Forelimb muscle (tissue), 1 donor: ENCODE measurements around the gene FBXO7. TPM values are rescaled to one million over a fixed set of nuclear protein-coding genes. Genes with fewer than 3 reads are reported as not detected.

Source experiments
- DNase-seq: peaks from one replicate; pipeline ENCODE4 v3.0.0-alpha.2; 2013; ENCODE audit warnings: low read depth
- polyA plus RNA-seq: library from polyadenylated mRNA; unstranded; fragments of 120-200 nt; gene quantifications from one replicate; pipeline ENCODE4 v1.2.1, GENCODE V29; 2013; ENCODE audit not compliant: insufficient read length

Gene FBXO7
- polyA plus RNA-seq, 1 donor = 56.1 TPM

DNA sequence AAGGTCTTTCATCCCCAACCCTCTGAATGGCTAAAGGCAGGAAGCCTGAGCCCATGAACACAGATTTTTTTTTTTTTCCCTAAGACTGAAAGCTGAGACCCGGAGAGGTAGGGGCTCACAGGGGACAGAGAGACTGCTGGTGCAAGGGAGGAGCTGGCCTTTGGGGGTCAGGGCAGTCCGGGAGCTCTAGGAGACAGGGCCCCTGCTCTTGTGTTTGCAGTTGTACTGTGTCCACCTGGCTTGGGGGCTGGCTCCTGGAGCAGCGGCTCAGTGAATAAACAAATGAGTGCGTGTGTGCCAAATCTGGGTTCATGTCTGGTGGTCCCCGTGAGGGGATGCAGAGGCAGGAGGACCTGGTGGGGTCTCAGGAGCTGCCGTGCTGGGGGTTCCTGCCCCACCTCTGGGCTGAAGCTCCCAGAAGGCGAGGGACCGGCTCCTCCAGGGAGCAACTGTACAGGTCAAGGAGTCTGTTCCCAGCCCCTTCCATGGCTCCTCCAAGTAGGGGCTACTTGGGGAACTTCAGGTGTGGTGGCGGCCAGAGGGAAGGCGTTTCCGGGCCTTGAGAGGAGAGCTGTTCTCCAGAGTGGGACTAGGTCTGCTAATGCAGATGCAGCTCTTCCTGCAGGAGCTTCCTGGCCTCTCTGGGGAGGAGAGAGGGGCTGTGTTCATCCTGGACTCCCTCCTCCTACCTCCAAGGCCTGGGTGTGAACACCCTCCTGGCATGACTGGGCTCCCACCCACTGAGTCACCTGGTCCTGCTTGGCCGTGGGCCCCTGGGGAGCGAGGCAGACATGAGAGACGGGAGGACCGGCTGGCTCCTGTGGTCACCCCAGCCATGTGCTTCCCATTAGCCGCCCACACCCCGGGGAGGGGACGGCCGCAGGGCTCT, 57.6 kb downstream of the FBXO7 start:
- no peak for DNase-seq

DNA sequence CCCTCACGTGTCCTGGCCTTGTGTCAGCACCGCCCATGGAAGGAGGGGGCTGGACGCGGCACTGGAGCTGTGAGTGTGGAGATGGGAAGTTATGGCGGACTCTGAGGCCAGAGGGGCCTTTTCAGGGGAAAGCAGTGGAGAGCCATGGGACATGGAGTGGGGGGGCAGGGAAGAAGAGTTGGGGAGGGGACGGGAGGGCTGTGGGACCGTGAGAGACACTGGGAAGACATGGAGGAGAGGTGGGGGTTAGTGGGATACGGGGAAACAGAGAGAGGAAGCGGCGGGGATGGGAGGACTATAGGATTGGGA, 58.2 kb downstream of the FBXO7 start:
- no peak for DNase-seq

DNA sequence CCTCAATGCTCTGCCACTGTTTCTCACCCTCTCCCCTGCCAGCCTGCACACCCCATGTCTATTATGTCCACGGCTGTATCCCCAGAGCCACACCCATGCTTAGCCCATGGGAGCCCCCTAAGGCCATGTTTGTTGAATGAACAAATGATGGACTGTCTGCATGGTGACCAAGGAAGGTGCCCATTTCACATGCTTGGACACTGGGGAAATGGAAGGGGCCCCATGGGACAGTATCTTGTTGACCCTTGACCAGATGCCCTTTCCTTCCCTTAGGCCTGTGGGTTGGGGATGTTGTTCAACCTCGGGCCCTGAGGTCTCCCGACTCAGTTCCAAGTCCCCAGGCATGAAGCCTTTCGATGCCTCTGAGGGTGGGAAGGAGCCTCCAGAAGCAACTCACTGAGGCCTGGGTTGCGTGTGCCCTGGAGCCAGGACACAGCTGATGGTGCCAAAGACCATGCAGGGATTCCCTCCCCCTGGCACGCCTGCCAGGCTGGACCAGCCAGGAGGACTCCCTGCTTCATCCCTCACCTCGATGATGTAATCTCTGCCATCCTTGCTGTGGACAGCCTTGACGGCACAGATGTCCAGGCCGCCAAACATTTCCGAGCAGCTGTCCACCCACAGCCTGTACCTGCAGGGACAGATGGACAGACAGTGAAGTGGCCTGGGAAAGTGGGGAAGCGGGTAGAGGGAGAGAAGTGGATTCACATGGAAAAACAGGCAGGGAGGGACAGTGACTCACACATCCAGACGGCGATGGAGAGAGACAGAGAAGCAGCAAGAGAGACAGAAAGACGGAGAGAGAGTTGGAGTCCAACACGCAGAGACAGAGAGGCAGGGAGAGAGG, 58.9 kb downstream of the FBXO7 start:
- DNase-seq = no peak

DNA sequence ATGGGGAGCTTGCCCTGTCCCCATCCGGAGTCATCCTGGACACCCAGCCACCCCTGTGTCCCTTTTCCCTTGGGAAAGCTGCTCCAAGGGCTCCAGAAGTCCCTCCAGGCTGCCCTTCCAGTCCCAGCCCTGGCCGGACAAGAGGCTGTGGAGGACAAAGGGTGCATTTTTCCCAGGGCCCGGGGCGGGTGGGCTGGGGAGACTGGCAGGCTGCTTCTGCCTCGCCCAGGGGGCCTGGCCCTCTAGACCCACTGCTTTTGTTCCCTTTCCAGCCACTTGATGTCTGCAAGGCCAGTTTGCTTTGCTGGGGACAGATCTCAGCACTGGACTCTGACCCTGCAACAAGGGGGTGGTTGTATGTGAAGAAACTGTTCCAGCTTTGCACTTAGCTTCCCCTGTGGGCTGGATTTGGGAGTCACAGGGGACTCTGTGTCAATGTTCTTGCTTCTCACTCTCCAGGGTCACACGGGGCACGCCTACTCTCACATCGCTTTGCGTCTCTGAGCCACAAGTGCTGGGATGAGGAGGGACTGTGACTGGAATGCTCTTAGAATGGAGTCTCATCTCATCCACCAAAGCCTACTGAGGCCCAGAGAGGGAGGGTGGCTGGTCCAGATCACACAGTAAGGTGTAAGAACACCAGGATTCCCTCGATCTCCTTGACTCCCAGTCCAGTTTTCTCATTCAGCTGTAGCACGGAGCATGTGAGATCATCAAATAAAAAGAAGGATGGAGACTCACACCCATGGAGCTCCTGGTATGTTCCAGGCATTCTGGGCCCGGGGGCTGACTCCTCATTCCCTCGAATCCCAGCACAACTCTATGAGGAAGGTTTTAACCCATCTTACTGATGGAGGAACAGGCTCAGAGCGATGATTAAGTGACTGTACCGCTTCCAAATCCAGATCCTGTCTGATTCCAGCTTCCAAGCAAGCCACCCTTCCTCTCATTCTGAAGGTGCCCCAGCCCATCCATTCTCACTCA, 59.9 kb downstream of the FBXO7 start:
- DNase-seq = no peak

DNA sequence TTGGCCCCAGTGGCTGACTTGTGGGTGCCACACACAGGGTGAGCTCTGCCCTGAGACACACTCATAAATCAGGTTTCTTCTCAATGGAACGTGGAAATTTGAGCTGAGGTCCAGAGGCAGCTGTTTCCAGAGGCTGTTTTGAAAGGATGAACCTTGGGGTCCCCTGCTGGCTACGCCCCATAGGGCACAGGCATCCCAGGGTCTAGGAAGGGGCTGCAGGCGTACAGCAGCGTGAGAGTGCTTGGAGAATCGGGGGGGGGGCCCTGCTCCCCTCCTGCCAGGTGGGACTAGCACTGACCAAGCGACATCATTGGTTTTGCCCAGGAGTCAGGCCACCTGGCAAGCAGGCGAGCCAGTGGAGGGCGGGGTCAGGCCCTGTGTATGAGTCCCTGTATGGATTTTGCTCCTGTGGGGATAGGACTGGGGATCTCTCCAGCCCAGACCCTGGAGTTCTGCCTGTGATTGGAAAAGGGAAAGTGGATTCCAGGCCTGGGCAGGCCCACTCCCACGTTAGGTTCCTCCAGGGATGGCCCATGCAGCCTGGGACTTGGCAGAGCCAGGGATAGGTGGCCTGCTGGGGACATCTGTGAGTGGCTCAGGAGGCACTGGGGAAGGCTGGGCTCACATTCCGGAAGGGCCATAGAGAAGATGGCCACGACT, 61.0 kb downstream of the FBXO7 start:
- DNase-seq = no peak

DNA sequence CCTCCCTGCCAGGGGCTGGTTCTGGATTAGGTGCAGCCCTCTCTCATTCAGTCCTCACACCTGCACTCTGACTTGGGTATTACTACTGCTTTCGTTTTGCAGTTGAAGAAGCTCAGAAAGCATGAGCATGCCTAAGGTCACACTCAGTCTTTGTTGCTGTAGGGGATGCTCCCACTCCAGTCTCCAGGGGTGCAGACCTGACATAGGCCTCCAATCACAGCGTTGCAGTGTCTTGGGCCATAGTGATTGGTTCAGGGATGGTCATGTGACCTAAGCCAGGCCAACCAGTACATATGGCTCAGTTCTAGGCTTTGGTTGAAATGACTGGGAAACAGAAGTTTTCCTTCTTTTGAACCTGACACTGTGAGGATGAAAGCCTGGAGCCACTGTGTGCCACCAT, 61.7 kb downstream of the FBXO7 start:
- DNase-seq = no peak

DNA sequence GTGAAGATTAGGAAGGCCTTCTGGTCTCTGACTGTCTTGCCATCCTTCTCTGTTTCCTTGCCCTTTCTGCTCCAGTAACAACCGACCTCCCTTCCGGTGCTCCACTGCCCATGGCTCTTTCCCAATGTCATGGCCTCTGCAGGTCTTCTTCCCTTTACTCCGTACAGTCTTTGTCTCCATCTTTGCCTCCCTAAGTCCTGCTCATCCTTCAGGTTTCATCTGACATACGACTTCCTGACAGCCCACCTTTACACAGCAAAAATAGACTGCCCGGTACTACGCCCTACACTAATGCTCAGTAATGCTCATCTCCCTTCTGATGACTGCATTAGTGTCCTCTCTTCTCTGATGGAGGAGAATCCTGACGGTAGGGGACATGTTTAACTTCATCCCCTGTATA, 63.9 kb downstream of the FBXO7 start:
- DNase-seq = no peak

DNA sequence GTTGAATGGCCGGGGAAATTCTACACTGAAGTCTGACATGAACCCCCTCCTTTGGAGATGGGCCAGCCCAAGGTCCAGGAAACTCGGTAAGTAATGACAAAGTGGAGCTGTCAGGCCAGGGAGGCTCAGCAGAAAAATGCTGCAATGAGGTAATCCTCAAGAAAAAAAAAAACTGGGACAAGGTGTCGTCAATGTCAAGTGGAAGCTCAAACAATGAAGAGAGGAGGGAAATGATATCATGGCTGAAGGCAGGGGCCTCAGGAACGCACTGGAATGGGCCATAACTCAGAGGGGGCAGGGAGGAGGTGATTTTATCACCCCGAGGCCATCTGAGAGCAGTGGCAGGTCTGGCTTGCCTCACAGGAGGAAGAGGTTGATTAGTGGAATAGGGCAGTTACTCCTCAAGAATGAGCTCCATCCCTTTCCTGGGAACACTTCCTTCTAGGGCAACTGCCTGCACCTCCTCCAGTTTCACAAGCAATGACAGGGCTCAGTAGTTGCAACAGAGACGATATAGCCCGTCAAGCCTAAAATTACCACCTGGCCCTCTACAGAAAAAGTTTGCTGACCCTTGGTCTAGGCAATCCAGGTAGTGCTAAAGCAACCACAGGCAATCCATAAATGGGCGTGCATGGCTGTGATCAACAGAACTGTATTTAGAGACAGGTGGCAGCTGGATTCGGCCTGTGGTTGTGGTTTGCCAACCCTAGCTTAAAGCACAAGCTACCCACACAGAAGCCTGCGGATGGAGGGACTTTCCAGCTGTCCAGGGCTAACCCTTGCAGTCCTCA, 65.2 kb downstream of the FBXO7 start:
- DNase-seq = no peak

DNA sequence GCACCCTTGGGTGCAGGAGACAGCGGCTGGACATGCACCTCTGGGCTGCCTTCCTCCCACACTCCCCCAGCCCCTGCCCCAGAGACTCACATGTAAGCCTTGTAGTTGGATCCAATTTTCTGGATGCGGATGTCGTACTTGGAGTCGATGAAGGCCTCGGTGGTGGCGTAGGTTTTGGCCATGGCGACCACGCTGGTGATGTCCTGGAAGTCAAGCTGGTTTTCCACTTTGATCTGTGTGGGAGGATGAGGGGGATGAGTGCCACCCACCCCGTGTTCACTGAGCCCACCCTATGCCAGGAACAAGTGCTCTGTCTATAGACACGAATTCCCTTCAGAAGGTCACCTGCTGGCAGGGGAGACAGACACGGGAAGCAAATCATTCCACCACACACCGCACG, 66.9 kb downstream of the FBXO7 start:
- no peak for DNase-seq

DNA sequence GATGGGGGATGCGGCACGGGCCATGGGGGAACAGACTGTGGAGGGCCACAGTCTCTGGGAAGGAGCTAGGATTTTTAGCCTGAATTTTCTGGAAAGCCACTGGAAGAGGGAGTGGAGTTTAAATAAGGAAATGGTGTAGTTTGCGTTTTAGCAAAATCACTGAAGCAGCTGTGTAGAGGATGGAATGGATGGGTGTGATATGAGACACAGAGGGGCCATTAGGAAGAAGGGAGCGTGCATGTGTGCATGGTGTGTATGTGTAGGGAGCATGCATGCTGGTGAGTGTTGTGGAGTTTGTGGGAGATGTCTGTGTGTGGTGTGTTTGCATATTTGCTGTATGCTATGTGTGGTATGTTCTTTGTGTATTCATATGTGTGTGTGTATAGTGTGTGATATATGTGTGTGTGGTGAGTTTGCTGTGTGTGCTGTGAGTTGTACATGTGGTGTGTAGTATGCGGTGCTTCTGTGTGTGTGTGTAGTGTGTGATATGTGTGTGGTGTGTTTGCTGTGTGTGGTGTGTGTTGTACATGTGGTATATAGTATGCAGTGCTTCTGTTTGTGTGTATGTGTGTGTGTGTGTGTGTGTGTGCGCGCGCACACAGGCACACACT, 67.6 kb downstream of the FBXO7 start:
- no peak for DNase-seq

DNA sequence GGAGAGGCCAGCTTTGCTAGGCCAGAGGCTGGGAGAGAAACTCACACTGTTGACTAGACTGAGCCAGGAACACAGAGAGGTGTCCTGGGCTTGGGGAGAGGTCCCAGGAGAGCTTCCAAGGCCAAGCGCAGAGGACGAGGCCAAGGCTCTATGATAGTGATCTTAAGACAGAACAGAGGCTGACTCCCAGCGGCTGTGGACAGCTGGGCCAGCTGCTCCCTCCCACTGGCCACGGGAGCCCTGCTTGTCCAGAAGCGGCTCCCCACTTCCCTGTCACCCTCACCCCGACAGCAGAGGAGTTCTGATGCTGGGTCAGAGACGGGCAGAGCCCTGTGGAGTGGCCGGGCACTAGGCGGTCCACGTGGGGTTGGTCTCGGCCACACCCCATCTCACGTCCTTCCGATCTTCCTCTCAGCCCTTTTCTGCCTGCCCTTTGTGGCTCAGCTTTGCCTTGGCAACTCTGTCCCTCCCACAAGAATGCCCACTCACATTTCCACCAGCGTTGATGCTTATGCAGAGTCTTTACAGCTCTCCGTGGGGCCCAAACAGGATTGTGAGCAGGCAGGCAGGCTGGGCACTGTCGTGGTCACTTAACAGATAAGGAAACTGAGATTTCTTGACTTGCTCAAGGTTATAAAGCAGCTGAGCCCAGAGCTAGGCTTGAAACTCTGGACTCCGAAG, 68.2 kb downstream of the FBXO7 start:
- no peak for DNase-seq

DNA sequence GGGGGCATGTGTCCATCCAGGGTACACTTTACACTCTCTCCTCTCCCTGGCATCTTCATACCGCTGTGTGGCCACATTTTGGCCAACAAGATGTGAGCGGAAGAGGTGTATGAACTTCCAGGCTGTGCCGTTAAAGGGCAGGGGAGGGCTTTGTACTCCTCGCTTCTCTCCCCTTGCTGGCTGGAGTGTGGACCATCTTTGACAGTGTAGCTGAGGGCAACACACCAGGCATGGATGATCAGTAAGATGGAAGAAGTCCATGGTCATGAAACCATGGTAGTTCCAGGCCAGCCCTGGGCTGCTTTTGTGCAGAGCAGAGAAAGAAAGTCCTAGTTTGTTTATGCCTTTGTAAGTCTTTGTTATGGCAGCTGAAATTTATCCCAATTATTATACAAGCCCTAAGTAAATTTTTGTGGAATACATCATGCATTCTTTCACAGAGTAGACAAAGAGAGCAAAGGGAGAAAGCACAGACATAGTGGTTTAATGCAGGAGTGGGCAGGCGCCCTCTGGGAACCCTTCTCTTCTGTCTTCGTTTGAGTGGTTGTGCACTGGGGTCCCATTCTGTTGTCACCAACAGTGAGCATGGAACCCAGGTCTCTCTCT, 70.4 kb downstream of the FBXO7 start:
- DNase-seq = no peak

DNA sequence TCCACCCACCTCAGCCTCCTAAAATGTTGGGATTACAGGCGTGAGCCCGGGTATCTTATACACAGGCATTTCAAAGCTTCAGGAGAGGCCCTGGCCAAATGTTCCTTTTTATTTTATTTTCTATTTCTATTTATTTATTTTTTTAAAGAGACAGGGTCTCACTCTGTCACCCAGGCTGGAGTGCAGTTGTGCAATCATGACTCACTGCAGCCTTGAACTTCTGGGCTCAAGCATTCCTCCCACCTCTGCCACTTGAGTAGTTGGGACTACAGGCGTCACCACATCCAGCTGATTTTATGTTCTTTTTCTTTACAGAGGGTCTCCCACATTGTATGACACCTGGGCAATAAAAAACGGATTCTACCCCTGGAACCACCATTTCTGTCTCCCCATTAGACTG, 71.2 kb downstream of the FBXO7 start:
- DNase-seq = no peak

DNA sequence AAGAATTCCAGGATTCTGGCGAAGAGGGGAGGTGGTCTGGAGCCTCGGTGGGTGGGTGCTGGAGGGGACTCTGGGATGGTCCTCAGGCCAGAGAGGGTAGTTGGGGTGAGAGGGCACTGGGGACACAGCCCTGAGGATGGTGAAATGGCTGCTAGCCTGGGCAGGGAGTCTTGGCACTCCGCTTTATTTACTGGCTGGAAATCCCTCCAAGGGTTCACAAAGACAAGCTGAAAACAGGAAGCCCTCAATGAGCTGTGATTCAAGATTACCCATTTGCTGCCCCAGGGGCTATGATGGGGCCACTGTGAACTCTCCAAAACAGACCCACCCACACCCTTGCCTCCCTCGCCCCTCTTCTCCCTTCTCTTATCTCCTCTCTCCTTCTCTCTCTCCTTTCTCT, 71.9 kb downstream of the FBXO7 start:
- no peak for DNase-seq

DNA sequence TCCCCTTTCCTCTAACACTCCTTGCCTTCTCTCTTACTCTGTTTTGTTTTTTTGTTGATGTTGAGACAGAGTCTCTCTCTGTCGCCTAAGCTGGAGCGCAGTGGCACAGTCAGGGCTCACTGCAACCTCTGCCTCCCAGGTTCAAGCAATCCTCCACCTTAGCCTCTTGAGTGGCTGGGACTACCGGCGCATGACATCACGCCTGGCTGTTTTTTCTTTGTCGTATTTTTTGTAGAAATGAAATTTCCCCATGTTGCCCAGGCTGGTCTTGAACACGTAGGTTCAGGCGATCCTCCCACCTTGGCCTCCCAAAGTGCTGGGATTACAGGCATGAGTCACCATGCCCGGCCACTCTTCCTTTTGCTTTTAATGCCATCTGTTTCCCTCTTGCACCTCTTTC, 72.3 kb downstream of the FBXO7 start:
- DNase-seq = no peak

DNA sequence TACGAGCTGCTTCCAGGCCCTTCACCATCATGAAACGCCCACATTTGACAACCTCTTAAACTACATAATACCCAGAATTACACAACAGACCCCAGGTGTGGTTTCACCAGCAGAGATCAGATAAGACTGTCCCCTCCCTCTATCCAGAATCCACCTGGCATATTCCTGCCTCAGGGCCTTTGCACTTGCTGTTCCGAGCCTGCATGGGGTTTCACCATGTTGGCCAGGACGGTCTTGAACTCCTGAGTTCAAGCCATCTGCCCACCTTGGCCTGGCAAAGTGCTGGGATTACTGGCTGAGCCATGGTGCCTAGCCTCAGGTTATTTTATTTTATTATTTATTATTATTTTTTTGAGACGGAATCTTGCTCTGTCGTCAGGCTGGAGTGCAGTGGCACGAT, 73.4 kb downstream of the FBXO7 start:
- no peak for DNase-seq
